ENCODE results near the gene ANKS6. TPM values are rescaled to one million over a fixed set of nuclear protein-coding genes. Genes with fewer than 3 reads are reported as not detected.

Gene ANKS6
- 12.6 and 22.6 TPM in 2 replicates for total RNA-seq

GRCh38 chr9:98796364-98797101, at the start of gene ANKS6:
Gene ANKS6, minus strand, starts transcription at chr9:98796555. Its CDS starts 64 bp downstream, at chr9:98796491.

GRCh38 chr9:98807070-98807813, 10.9 kb upstream of the ANKS6 start, which contains the start of gene GALNT12:
Gene GALNT12, plus strand, starts transcription at chr9:98807670. Its CDS starts 29 bp downstream, at chr9:98807699.

GRCh38 chr9:98708933-98709911, 87.1 kb downstream of the ANKS6 start, which contains the start of gene GABBR2:
Gene GABBR2, minus strand, starts transcription at chr9:98708935. Its CDS starts 198 bp downstream, at chr9:98708737.

Other genes with a start within 250 kb of the ANKS6 start
- gene GABBR2, start 87.6 kb downstream of the ANKS6 start, total RNA-seq: 0.18 and 0.32 TPM in 2 replicates
- 0.54 and 0.65 TPM in 2 replicates for gene GALNT12, start 11.1 kb upstream of the ANKS6 start, total RNA-seq
- 1.3 and 6.2 TPM in 2 replicates for gene COL15A1, start 147.4 kb upstream of the ANKS6 start, total RNA-seq

Measured in cardiac atrium fibroblast (primary cell).